HG03469 (cell line): ENCODE results near the gene FBXO42.

Experiments
- ATAC-seq: cut with Tn5 transposase; IDR thresholded peaks from one replicate; pipeline ENCODE4 v1.9.1; 2021; ENCODE audit warnings: mild to moderate bottlenecking, moderate library complexity, moderate number of reproducible peaks; ENCODE audit not compliant: unreplicated experiment

Gene FBXO42

GRCh38 chr1:16206547-16207317 is 145.5 kb downstream of the FBXO42 start:
- peak; percentile 47 for ATAC-seq

- no peak for ATAC-seq
Measured at GRCh38 chr1:16205891-16206546, 146.3 kb downstream of the FBXO42 start.

DNA sequence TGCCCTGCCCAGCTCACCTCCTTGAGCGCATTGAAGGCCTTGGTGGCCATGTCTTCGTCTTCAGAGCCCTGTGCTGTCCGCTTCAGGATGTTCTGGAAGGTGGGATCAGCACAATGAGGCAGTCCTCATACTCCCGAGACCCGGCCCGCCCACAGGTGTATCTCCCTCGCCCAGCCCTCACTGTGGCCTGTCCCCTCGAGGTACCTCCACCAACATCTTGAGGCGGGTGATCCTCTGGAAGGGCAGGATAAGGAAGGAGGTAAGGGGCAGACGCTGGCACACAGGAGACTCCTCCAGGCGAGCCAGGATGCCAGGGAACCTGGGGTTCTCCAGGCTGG is 147.0 kb downstream of the FBXO42 start:
- no peak for ATAC-seq

DNA sequence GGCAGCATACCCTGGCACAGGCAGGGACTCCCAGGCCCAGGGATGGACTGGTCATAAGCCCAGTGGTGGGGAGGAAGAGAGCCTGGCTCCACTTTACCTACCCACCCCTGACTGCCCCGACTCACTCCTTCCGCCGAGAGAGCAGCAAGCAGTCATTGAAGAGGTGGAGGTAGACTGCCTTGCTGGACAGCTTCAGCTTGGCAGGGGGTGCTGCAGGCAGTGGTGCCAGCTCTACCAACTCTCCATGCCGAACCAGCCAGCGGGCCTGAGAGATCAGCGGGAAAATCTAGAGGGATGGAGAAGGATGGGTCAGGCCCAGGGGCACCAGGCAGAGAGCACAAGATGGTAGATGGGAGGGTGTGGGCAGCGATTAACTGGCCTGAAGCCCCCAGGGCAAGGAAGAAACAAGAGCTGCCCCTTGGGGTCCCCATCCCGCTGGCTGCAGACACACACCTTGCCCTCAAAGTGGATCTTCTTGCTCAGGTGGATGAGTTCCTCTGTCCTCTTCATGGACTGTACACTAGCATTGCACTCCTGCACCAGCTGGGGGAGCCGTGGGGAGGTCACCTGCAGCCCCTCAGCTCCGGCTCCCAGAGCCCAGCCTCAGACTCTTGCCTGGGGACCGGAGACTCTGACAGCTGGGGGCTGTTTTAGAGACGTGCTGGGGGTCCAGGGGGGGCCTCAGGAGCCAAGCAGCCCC is 147.5 kb downstream of the FBXO42 start:
- ATAC-seq, result no peak

- ATAC-seq, result no peak
Measured at GRCh38 chr1:16204216-16204615, 148.1 kb downstream of the FBXO42 start.

GRCh38 chr1:16203550-16203949 is 148.7 kb downstream of the FBXO42 start:
- ATAC-seq, result no peak

DNA sequence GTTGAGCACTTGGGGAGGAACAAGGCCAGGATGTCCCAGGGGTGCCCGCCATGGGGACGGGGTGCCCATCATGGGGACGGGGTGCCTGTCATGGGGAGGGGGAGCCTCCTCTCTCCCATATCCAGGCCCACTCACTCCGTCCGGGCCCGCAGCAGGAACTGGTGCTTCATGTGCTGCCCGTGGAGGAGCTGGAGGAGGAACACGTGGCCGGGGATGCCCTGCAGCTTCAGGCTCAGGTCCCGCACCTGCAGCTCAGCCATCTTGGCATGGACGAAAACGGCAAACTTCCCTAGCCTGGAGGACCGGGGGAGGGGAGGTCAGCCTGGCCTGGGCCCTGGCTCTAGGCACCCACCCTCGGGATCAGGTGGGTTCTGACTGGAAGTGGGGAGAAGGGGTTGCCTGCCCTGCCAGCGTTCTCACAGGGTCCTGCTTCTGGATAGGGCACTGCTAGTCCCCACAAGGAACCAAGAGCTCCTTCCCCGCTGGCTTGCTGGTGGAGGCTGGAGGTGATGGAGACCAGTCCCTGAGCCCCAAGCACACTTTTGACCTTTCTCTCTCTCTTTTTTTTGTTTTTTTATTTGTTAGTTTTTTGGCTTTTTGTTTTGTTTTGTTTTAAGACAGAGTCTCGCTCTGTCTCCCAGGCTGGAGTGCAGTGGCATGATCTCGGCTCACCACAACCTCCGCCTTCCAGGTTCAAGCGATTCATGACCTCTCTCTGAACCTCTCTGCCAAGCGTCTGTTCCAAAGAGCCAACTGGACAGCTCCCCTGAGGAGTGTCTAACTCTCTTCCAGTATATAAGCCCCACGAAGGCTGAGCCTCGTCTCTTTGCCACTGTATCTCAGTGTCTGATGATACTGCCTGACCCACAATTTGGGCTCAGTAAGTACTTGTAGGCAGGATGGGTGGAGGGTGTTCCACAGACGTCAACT is 149.7 kb downstream of the FBXO42 start:
- no peak for ATAC-seq

GRCh38 chr1:16199700-16200099 is 152.6 kb downstream of the FBXO42 start:
- ATAC-seq, result no peak

- no peak for ATAC-seq
Measured at GRCh38 chr1:16199157-16199501, 153.2 kb downstream of the FBXO42 start.

DNA sequence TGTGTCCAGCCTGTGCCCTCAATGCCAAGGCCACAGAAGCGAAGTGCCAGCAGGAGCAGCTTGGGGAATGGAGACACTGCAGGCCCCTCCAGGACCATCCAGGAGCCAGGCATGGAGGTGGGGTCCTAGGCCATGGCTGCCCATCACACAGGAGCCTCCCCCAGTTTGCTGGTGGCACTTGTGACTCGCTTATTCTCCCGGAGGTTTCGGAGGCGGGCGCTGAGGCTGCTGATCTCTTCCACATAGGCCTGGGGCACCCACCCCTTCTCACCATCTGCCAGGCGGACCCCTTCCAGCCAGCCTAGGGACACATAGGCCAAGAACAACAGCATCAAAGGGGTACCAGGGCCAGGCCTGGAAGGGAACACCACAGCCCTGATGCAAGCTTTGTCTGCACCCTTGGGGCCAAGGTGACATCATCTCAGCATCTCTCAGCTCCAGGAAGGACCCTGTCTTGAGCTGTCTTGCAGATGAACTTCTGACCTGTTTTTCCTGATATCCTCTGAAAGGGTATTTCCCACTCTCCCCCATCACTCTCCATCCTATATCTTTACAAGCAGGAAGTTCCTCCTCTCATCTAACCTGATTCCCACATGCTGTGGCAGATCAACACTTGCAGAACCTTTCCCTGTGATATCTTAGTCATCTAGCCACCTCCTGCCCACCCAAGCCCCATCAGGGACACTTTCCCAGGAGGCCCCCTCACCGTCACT is 153.7 kb downstream of the FBXO42 start:
- ATAC-seq, result no peak

GRCh38 chr1:16196874-16197273 is 155.4 kb downstream of the FBXO42 start:
- no peak for ATAC-seq
